ENCODE results near the gene CYS1.

- TF ChIP-seq, protein P1, sequence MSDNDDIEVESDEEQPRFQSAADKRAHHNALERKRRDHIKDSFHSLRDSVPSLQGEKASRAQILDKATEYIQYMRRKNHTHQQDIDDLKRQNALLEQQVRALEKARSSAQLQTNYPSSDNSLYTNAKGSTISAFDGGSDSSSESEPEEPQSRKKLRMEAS (IDR thresholded peaks at IDR 0.05; ENCODE audit: insufficient read depth, insufficient read length), result peak; percentile 65
- TF ChIP-seq POLR2A (IDR thresholded peaks at IDR 0.05; ENCODE audit: low read depth, low read length), result no peak
- TF ChIP-seq, protein P2, sequence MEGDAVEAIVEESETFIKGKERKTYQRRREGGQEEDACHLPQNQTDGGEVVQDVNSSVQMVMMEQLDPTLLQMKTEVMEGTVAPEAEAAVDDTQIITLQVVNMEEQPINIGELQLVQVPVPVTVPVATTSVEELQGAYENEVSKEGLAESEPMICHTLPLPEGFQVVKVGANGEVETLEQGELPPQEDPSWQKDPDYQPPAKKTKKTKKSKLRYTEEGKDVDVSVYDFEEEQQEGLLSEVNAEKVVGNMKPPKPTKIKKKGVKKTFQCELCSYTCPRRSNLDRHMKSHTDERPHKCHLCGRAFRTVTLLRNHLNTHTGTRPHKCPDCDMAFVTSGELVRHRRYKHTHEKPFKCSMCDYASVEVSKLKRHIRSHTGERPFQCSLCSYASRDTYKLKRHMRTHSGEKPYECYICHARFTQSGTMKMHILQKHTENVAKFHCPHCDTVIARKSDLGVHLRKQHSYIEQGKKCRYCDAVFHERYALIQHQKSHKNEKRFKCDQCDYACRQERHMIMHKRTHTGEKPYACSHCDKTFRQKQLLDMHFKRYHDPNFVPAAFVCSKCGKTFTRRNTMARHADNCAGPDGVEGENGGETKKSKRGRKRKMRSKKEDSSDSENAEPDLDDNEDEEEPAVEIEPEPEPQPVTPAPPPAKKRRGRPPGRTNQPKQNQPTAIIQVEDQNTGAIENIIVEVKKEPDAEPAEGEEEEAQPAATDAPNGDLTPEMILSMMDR (IDR thresholded peaks at IDR 0.05; ENCODE audit: extremely low read depth in 1 of 2, insufficient read depth in 1 of 2, low read depth in 1 of 2, low read length in 2 of 2), result no peak
- TF ChIP-seq EZH2 (IDR thresholded peaks at IDR 0.05; ENCODE audit: borderline replicate concordance, low read depth, low read length, severe bottlenecking), result no peak
- TF ChIP-seq FOS (IDR thresholded peaks at IDR 0.05; ENCODE audit: borderline replicate concordance, insufficient read depth, low read length), result no peak
- peak; percentile 53 for TF ChIP-seq JUN (IDR thresholded peaks at IDR 0.05; ENCODE audit: borderline replicate concordance, insufficient read depth, insufficient read length, low read depth)
- TF ChIP-seq MYC (IDR thresholded peaks at IDR 0.05; ENCODE audit: low read depth, low read length), result no peak
- TF ChIP-seq POLR2AphosphoS5 (IDR thresholded peaks at IDR 0.05; ENCODE audit: insufficient read depth, low read depth, low read length), result peak; percentile 17
These were observed 36.2 kb downstream of the CYS1 start for GRCh38 chr2:10043906-10044601.

Measured in endothelial cell of umbilical vein (primary cell).